Fibroblast of mammary gland (primary cell): ENCODE measurements around the gene LINS1.

Experiments used
- DNase-seq: peaks from one replicate; pipeline ENCODE4 v3.0.0-alpha.2; 2010; ENCODE audit warnings: low read depth
- H3K4me3 ChIP-seq: 2 replicates; pipeline ENCODE4 v1.5.1; 2011; ENCODE audit warnings: low read depth, mild to moderate bottlenecking, low read length, moderate library complexity; ENCODE audit not compliant: control insufficient read depth
- CTCF ChIP-seq: conservative IDR thresholded peaks from 2 replicates; pipeline ENCODE4 v1.5.1; 2011; ENCODE audit warnings: low read depth, low read length, inconsistent platforms; ENCODE audit not compliant: control insufficient read depth, insufficient read depth

Gene LINS1

GRCh38 chr15:100580414-100580813 lies 21.6 kb downstream of the LINS1 start:
- no peak overlapping the region for H3K4me3 ChIP-seq
- no peak for TF ChIP-seq CTCF
- no peak for DNase-seq

GRCh38 chr15:100573526-100573925 lies 28.5 kb downstream of the LINS1 start:
- DNase-seq: no peak
- H3K4me3 ChIP-seq: no peak overlapping the region

GRCh38 chr15:100572362-100572983 lies 29.5 kb downstream of the LINS1 start:
- peak; percentile 28 for TF ChIP-seq CTCF
- peak; percentile 35 for DNase-seq
- H3K4me3 ChIP-seq: no peak overlapping the region

More at GRCh38 chr15:100573526-100573925, 28.5 kb downstream of the LINS1 start:
- TF ChIP-seq CTCF: no peak

- no peak overlapping the region for H3K4me3 ChIP-seq
- TF ChIP-seq CTCF: no peak
- no peak for DNase-seq
Observed at GRCh38 chr15:100571592-100572167, 30.3 kb downstream of the LINS1 start.

- TF ChIP-seq CTCF: no peak
- no peak overlapping the region for H3K4me3 ChIP-seq
- no peak for DNase-seq
Observed at GRCh38 chr15:100570735-100571313, 31.2 kb downstream of the LINS1 start.

GRCh38 chr15:100570275-100570674 lies 31.7 kb downstream of the LINS1 start:
- TF ChIP-seq CTCF: no peak
- peak; percentile 42 for DNase-seq
- no peak overlapping the region for H3K4me3 ChIP-seq
